ENCODE measurements around the gene CADM1. TPM values are rescaled to one million over a fixed set of nuclear protein-coding genes. Genes with fewer than 3 reads are reported as not detected.

The CADM1 gene
- total RNA-seq, 2 experiments from 2014 or later, result 0.47 to 0.63 TPM

GRCh38 chr11:115407496-115407895 lies 96.7 kb downstream of the CADM1 start:
- H3K36me3 Mint-ChIP-seq (ENCODE audit: low read depth), result no peaks in the 10 kb centered on the region
- intact Hi-C loops (cut with micrococcal nuclease), result no loop called here
- POLR2A ChIA-PET, result no interaction called here

GRCh38 chr11:115406404-115406803 lies 97.8 kb downstream of the CADM1 start:
- ATAC-seq (no peak), DNase-seq (no peak)
- H3K9me3 Mint-ChIP-seq, result no peaks in the 10 kb centered on the region
- ChIA-PET POLR2A (no interaction called here), CTCF (no interaction called here)
- no peaks in the 10 kb centered on the region for H3K36me3 Mint-ChIP-seq (ENCODE audit: low read depth)
- H3K4me1 Mint-ChIP-seq (ENCODE audit: low read depth), result no peaks in the 10 kb centered on the region
- no peak overlapping the region for H3K4me3 Mint-ChIP-seq
- no peak for TF ChIP-seq CTCF (IDR thresholded peaks at IDR 0.05)
- H3K27me3 Mint-ChIP-seq, result no peaks in the 10 kb centered on the region
- H3K27ac Mint-ChIP-seq, result no peak overlapping the region
- intact Hi-C loops (cut with micrococcal nuclease), result no loop called here

More at GRCh38 chr11:115407496-115407895, 96.7 kb downstream of the CADM1 start:
- ATAC-seq (no peak), DNase-seq (no peak)
- Mint-ChIP-seq H3K4me3 (no peak overlapping the region), H3K27me3 (no peaks in the 10 kb centered on the region), H3K9me3 (no peaks in the 10 kb centered on the region), H3K27ac (no peak overlapping the region), H3K4me1 (ENCODE audit: low read depth) (no peaks in the 10 kb centered on the region)
- CTCF ChIA-PET, result no interaction called here
- TF ChIP-seq CTCF (IDR thresholded peaks at IDR 0.05), result no peak

GRCh38 chr11:115398333-115399080 lies 105.7 kb downstream of the CADM1 start:
- Mint-ChIP-seq H3K4me3 (no peak overlapping the region), H3K9me3 (no peaks in the 10 kb centered on the region), H3K4me1 (ENCODE audit: low read depth) (no peaks in the 10 kb centered on the region), H3K27ac (no peak overlapping the region), H3K36me3 (ENCODE audit: low read depth) (no peaks in the 10 kb centered on the region), H3K27me3 (peaks cover 2% of the 10 kb centered on the region)
- intact Hi-C loops (cut with micrococcal nuclease), result no loop called here
- TF ChIP-seq CTCF (IDR thresholded peaks at IDR 0.05), result no peak
- ChIA-PET POLR2A (no interaction called here), CTCF (no interaction called here)
- no peak for ATAC-seq
- no peak for DNase-seq

GRCh38 chr11:115396533-115396932 lies 107.7 kb downstream of the CADM1 start:
- intact Hi-C loops (cut with micrococcal nuclease), result no loop called here
- POLR2A ChIA-PET, result no interaction called here

More at GRCh38 chr11:115396533-115396932, 107.7 kb downstream of the CADM1 start:
- Mint-ChIP-seq H3K9me3 (no peaks in the 10 kb centered on the region), H3K27me3 (peaks cover 3% of the 10 kb centered on the region), H3K36me3 (ENCODE audit: low read depth) (no peaks in the 10 kb centered on the region), H3K27ac (no peak overlapping the region), H3K4me1 (ENCODE audit: low read depth) (no peaks in the 10 kb centered on the region), H3K4me3 (no peak overlapping the region)
- CTCF ChIA-PET, result no interaction called here
- no peak for TF ChIP-seq CTCF (IDR thresholded peaks at IDR 0.05)
- DNase-seq (no peak), ATAC-seq (no peak)
